Measurements from ENCODE around the gene CYP3A7. TPM values are rescaled to one million over a fixed set of nuclear protein-coding genes. Genes with fewer than 3 reads are reported as not detected.
"Not testable (repeated sequence)": the region's sequence is repeated elsewhere in the genome, so short reads cannot be mapped to it uniquely, and the experiment has no call there.

Gene CYP3A7
- total and polyA plus RNA-seq, 4 donors: 0.05 TPM; not detected in 3

DNA sequence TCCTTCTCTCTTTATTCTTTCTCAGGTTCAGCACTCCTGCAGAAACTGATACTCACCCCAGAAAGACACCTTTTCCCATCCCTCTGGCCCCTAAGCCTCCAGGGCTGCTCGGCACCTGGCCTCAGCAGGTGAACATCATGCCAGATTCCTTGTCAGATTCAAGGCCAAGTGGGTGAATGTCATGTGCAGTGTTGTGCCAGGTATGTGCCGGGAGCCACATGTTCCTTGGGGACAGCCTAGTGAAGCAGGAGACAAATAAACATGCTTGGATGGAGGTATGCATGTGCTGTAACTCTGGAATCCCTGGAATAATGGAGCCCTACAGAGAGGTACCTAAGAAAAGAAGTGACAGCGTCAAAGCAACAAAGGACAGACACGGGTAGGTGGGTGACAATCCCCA is 1.7 kb upstream of the CYP3A7 start:
- H3K4me1 ChIP-seq (ENCODE audit: control insufficient read depth in 1 of 2, insufficient read depth in 2 of 2, low read length in 2 of 2); H3K9me3 ChIP-seq (ENCODE audit: control insufficient read depth, low read length); H3K27me3 ChIP-seq (ENCODE audit: control insufficient read depth in 1 of 2, insufficient read depth in 2 of 2, low read length in 1 of 2); ATAC-seq (ENCODE audit: low FRiP score); intact Hi-C loops (cut with DNase I); H3K4me3 ChIP-seq (ENCODE audit: low read length in 2 of 2); H3K27ac ChIP-seq (ENCODE audit: low read depth in 1 of 2, low read length in 2 of 2); DNase-seq; H3K36me3 ChIP-seq (ENCODE audit: control insufficient read depth in 1 of 2, insufficient read depth in 2 of 2, low read length in 1 of 2): not testable (repeated sequence)
- 79 to 84% methylated on average over 4 of the region's 4 CpGs for WGBS, 2 donors

DNA sequence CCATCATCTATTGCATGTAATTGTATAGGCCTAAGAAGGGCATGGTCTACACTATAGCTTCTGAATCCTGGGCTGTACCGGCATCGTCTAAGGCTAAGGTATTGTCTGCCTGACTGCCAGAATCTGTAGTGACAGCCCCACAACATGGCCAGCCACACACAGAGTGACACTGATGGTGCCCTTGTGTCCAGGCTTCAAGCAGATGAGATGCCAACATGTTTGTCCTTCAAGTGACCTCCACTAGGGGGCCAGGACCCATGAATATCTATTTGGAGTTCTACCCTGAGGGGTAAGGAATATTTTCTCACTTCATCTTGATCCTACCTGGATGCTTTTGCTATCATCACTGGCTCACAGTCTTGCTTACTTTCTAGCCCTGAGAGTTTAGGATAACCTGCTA is 1.5 kb downstream of the CYP3A7 start:
- ATAC-seq (ENCODE audit: low FRiP score) (no peak), DNase-seq (no peak)
- WGBS, 2 donors: 87 to 93% methylated on average over 2 of the region's 2 CpGs
- Histone ChIP-seq H3K36me3 (ENCODE audit: control insufficient read depth in 1 of 2, insufficient read depth in 2 of 2, low read length in 1 of 2) (peaks cover 0 to 1% of the 10 kb centered on the region in 2 donors), H3K27me3 (ENCODE audit: control insufficient read depth in 1 of 2, insufficient read depth in 2 of 2, low read length in 1 of 2) (no peaks in the 10 kb centered on the region), H3K27ac (ENCODE audit: low read depth in 1 of 2, low read length in 2 of 2) (no peak overlapping the region), H3K9me3 (ENCODE audit: control insufficient read depth, low read length) (no peaks in the 10 kb centered on the region), H3K4me3 (ENCODE audit: low read length in 2 of 2) (no peak overlapping the region), H3K4me1 (ENCODE audit: control insufficient read depth in 1 of 2, insufficient read depth in 2 of 2, low read length in 2 of 2) (no peaks in the 10 kb centered on the region)
- intact Hi-C loops (cut with DNase I): no loop called here

DNA sequence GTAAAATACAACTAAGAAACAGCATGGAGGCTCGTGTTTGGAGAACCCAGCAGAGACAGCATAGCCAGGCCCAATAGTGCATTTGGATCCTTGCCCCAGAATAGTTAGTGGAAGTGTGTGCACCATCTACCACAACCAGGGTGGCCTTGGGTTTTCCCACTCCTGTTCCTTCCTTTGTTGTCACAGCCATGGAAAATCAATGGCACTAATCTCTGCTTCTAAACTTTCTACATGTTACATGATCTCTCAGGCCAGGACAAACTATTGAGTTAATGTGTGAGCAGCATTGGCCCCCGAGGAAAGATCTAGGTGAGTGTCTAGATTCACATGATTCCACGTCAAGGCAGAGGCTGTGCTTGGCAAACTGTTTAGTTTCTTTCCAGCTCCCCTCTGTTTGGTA is 2.0 kb downstream of the CYP3A7 start:
- no peaks in the 10 kb centered on the region for H3K27me3 ChIP-seq (ENCODE audit: control insufficient read depth in 1 of 2, insufficient read depth in 2 of 2, low read length in 1 of 2)
- no peak overlapping the region for H3K4me3 ChIP-seq (ENCODE audit: low read length in 2 of 2)
- no peak overlapping the region for H3K27ac ChIP-seq (ENCODE audit: low read depth in 1 of 2, low read length in 2 of 2)
- 78 to 84% methylated on average over 3 of the region's 3 CpGs for WGBS, 2 donors
- intact Hi-C loops (cut with DNase I): no loop called here
- DNase-seq: no peak
- H3K36me3 ChIP-seq (ENCODE audit: control insufficient read depth in 1 of 2, insufficient read depth in 2 of 2, low read length in 1 of 2): peaks cover 0 to 1% of the 10 kb centered on the region in 2 donors
- no peaks in the 10 kb centered on the region for H3K9me3 ChIP-seq (ENCODE audit: control insufficient read depth, low read length)
- ATAC-seq (ENCODE audit: low FRiP score): no peak
- H3K4me1 ChIP-seq (ENCODE audit: control insufficient read depth in 1 of 2, insufficient read depth in 2 of 2, low read length in 2 of 2): no peaks in the 10 kb centered on the region

DNA sequence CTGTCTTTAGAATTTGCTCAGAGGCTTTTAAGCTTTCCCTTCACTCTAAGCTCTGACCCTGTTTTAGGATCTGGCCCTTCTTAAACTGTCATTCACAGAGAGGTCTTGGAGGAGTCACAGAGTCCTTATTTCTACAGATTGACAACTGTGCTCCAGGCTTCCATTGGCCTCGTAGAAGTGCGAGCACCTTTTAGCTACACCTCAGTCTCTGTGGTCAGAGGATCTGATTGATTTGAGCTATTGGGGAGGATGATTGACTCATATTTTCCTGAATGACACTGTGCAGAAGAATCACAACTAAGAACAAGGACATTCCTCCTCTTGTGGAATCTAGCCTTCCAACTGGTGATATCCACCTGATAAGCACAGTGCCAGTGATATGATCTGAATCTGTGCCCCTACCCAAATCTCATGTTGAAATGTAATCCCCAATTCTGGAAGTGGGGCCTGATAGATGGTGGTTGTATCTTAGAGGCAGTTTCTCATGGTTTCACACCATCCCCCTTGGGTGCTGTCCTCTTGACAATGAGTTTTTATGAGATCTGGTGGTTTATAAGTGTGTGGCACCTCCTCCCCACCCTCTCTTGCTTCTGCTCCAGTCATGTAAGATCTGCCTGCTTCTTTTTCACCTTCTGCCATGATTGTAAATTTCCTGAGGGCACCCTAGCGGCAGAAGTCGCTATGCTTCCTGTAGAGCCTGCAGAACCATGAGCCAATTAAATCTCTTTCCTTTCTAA is 3.2 kb downstream of the CYP3A7 start:
- peaks cover 0 to 1% of the 10 kb centered on the region in 2 donors for H3K36me3 ChIP-seq (ENCODE audit: control insufficient read depth in 1 of 2, insufficient read depth in 2 of 2, low read length in 1 of 2)
- 93% methylated on average over 4 of the region's 4 CpGs for WGBS, 2 donors
- H3K27ac ChIP-seq (ENCODE audit: low read depth in 1 of 2, low read length in 2 of 2): no peak overlapping the region
- intact Hi-C loops (cut with DNase I): no loop called here
- H3K27me3 ChIP-seq (ENCODE audit: control insufficient read depth in 1 of 2, insufficient read depth in 2 of 2, low read length in 1 of 2): no peaks in the 10 kb centered on the region
- DNase-seq (no peak), ATAC-seq (ENCODE audit: low FRiP score) (no peak)
- H3K4me3 ChIP-seq (ENCODE audit: low read length in 2 of 2): no peak overlapping the region
- no peaks in the 10 kb centered on the region for H3K9me3 ChIP-seq (ENCODE audit: control insufficient read depth, low read length)
- no peaks in the 10 kb centered on the region for H3K4me1 ChIP-seq (ENCODE audit: control insufficient read depth in 1 of 2, insufficient read depth in 2 of 2, low read length in 2 of 2)

- H3K4me1 ChIP-seq (ENCODE audit: control insufficient read depth in 1 of 2, insufficient read depth in 2 of 2, low read length in 2 of 2): no peaks in the 10 kb centered on the region
- H3K9me3 ChIP-seq (ENCODE audit: control insufficient read depth, low read length): no peaks in the 10 kb centered on the region
- H3K4me3 ChIP-seq (ENCODE audit: low read length in 2 of 2): no peak overlapping the region
- peaks cover 0 to 1% of the 10 kb centered on the region in 2 donors for H3K36me3 ChIP-seq (ENCODE audit: control insufficient read depth in 1 of 2, insufficient read depth in 2 of 2, low read length in 1 of 2)
- DNase-seq: no peak
- no peaks in the 10 kb centered on the region for H3K27me3 ChIP-seq (ENCODE audit: control insufficient read depth in 1 of 2, insufficient read depth in 2 of 2, low read length in 1 of 2)
- H3K27ac ChIP-seq (ENCODE audit: low read depth in 1 of 2, low read length in 2 of 2): no peak overlapping the region
- no peak for ATAC-seq (ENCODE audit: low FRiP score)
- 80 to 83% methylated on average over 3 of the region's 3 CpGs for WGBS, 2 donors
- intact Hi-C loops (cut with DNase I): no loop called here
Measured at GRCh38 chr7:99730992-99731391, 4.0 kb downstream of the CYP3A7 start.

GRCh38 chr7:99730238-99730810 is 4.7 kb downstream of the CYP3A7 start:
- Histone ChIP-seq H3K27me3 (ENCODE audit: control insufficient read depth in 1 of 2, insufficient read depth in 2 of 2, low read length in 1 of 2) (no peaks in the 10 kb centered on the region), H3K27ac (ENCODE audit: low read depth in 1 of 2, low read length in 2 of 2) (no peak overlapping the region), H3K4me1 (ENCODE audit: control insufficient read depth in 1 of 2, insufficient read depth in 2 of 2, low read length in 2 of 2) (no peaks in the 10 kb centered on the region), H3K4me3 (ENCODE audit: low read length in 2 of 2) (no peak overlapping the region), H3K36me3 (ENCODE audit: control insufficient read depth in 1 of 2, insufficient read depth in 2 of 2, low read length in 1 of 2) (peaks cover 0 to 1% of the 10 kb centered on the region in 2 donors), H3K9me3 (ENCODE audit: control insufficient read depth, low read length) (no peaks in the 10 kb centered on the region)
- no peak for ATAC-seq (ENCODE audit: low FRiP score)
- no peak for DNase-seq
- 76 to 90% methylated on average over 1 of the region's 1 CpG for WGBS, 2 donors
- intact Hi-C loops (cut with DNase I): no loop called here

DNA sequence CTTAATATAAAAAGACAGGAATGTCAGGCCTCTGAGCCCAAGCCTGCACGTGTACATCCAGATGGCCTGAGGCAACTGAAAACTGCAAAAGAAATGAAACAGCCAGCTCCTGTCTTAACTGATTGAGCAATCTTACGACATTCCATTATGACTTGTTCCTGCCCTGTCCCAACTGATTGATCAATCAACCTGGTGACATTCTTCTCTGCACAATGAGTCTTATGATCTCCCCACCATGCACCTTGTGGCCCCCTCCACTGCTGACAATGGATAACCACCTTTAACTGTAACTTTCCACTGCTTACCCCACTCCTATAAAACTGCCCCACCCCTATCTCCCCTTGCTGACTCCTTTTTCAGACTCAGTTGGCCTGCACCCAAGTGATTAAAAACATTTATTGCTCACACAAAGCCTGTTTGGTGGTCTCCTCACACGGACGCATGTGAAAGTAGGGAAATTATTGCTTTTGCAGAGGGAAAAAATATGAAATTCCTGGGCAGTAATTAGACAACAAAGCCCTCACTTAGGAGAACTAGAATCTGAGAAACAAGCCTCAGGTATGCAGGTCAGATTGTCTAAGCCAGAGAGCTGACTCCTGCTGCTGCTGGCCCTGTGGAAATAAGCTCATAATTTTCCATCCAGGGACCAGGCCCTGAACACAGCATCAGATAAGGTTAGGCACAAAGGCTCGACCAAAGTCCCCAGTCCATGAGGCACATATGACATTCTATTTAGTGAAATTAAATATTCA is 5.3 kb downstream of the CYP3A7 start:
- DNase-seq (no peak), ATAC-seq (ENCODE audit: low FRiP score) (no peak)
- intact Hi-C loops (cut with DNase I): no loop called here
- no peaks in the 10 kb centered on the region for H3K27me3 ChIP-seq (ENCODE audit: control insufficient read depth in 1 of 2, insufficient read depth in 2 of 2, low read length in 1 of 2)
- no peak overlapping the region for H3K27ac ChIP-seq (ENCODE audit: low read depth in 1 of 2, low read length in 2 of 2)
- 53 to 58% methylated on average over 5 of the region's 5 CpGs for WGBS, 2 donors
- H3K36me3 ChIP-seq (ENCODE audit: control insufficient read depth in 1 of 2, insufficient read depth in 2 of 2, low read length in 1 of 2): peaks cover 0 to 1% of the 10 kb centered on the region in 2 donors
- no peaks in the 10 kb centered on the region for H3K4me1 ChIP-seq (ENCODE audit: control insufficient read depth in 1 of 2, insufficient read depth in 2 of 2, low read length in 2 of 2)
- H3K4me3 ChIP-seq (ENCODE audit: low read length in 2 of 2): no peak overlapping the region
- H3K9me3 ChIP-seq (ENCODE audit: control insufficient read depth, low read length): no peaks in the 10 kb centered on the region

GRCh38 chr7:99728615-99729014 is 6.4 kb downstream of the CYP3A7 start:
- intact Hi-C loops (cut with DNase I): no loop called here
- Histone ChIP-seq H3K9me3 (ENCODE audit: control insufficient read depth, low read length) (no peaks in the 10 kb centered on the region), H3K27me3 (ENCODE audit: control insufficient read depth in 1 of 2, insufficient read depth in 2 of 2, low read length in 1 of 2) (no peaks in the 10 kb centered on the region), H3K4me3 (ENCODE audit: low read length in 2 of 2) (no peak overlapping the region), H3K4me1 (ENCODE audit: control insufficient read depth in 1 of 2, insufficient read depth in 2 of 2, low read length in 2 of 2) (no peaks in the 10 kb centered on the region), H3K36me3 (ENCODE audit: control insufficient read depth in 1 of 2, insufficient read depth in 2 of 2, low read length in 1 of 2) (peaks cover 0 to 1% of the 10 kb centered on the region in 2 donors), H3K27ac (ENCODE audit: low read depth in 1 of 2, low read length in 2 of 2) (no peak overlapping the region)
- ATAC-seq (ENCODE audit: low FRiP score) (no peak), DNase-seq (no peak)
- WGBS, 2 donors: 86 to 92% methylated on average over 2 of the region's 2 CpGs

Data from aorta (tissue), 5 donors.